ENCODE measurements around the gene B4GALT2.

- TF ChIP-seq POLR2A (IDR thresholded peaks at IDR 0.05) (no peak), POLR2AphosphoS5 (IDR thresholded peaks at IDR 0.05) (no peak)
- TF ChIP-seq, protein P1, sequence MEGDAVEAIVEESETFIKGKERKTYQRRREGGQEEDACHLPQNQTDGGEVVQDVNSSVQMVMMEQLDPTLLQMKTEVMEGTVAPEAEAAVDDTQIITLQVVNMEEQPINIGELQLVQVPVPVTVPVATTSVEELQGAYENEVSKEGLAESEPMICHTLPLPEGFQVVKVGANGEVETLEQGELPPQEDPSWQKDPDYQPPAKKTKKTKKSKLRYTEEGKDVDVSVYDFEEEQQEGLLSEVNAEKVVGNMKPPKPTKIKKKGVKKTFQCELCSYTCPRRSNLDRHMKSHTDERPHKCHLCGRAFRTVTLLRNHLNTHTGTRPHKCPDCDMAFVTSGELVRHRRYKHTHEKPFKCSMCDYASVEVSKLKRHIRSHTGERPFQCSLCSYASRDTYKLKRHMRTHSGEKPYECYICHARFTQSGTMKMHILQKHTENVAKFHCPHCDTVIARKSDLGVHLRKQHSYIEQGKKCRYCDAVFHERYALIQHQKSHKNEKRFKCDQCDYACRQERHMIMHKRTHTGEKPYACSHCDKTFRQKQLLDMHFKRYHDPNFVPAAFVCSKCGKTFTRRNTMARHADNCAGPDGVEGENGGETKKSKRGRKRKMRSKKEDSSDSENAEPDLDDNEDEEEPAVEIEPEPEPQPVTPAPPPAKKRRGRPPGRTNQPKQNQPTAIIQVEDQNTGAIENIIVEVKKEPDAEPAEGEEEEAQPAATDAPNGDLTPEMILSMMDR (IDR thresholded peaks at IDR 0.05), result no peak
These were observed 55.4 kb downstream of the B4GALT2 start for GRCh38 chr1:44034423-44034822.
